Measurements from ENCODE around the gene ATG14.

The ATG14 gene

GRCh38 chr14:55351111-55351510 is 60.5 kb downstream of the ATG14 start:
- H3K4me2 ChIP-seq (ENCODE audit: low read length): no peak overlapping the region

GRCh38 chr14:55350461-55350860 is 61.2 kb downstream of the ATG14 start:
- Histone ChIP-seq H3K9ac (no peak overlapping the region), H3K9me3 (ENCODE audit: control insufficient read depth, low read length) (no peaks in the 10 kb centered on the region), H3K79me2 (no peaks in the 10 kb centered on the region), H3K4me3 (ENCODE audit: low read depth, low read length) (no peak overlapping the region), H3K4me1 (peaks cover 6% of the 10 kb centered on the region), H3K4me2 (ENCODE audit: low read length) (no peak overlapping the region), H3K27me3 (ENCODE audit: control insufficient read depth, insufficient read depth, low read length) (no peaks in the 10 kb centered on the region), H2AFZ (no peak overlapping the region), H3K27ac (no peak overlapping the region), H3K36me3 (ENCODE audit: control insufficient read depth, insufficient read depth, low read length) (no peaks in the 10 kb centered on the region)
- TF ChIP-seq CTCF (IDR thresholded peaks at IDR 0.05): no peak

More at GRCh38 chr14:55351111-55351510, 60.5 kb downstream of the ATG14 start:
- no peak overlapping the region for H3K9ac ChIP-seq
- no peaks in the 10 kb centered on the region for H3K36me3 ChIP-seq (ENCODE audit: control insufficient read depth, insufficient read depth, low read length)
- no peaks in the 10 kb centered on the region for H3K9me3 ChIP-seq (ENCODE audit: control insufficient read depth, low read length)
- no peak overlapping the region for H3K4me3 ChIP-seq (ENCODE audit: low read depth, low read length)
- no peaks in the 10 kb centered on the region for H3K27me3 ChIP-seq (ENCODE audit: control insufficient read depth, insufficient read depth, low read length)
- no peak for TF ChIP-seq CTCF (IDR thresholded peaks at IDR 0.05)
- H3K27ac ChIP-seq: no peak overlapping the region
- peaks cover 6% of the 10 kb centered on the region for H3K4me1 ChIP-seq
- no peak overlapping the region for H2AFZ ChIP-seq
- no peaks in the 10 kb centered on the region for H3K79me2 ChIP-seq

GRCh38 chr14:55349565-55349964 is 62.1 kb downstream of the ATG14 start:
- Histone ChIP-seq H3K4me3 (ENCODE audit: low read depth, low read length) (no peak overlapping the region), H3K27ac (no peak overlapping the region), H3K9ac (no peak overlapping the region), H2AFZ (no peak overlapping the region), H3K27me3 (ENCODE audit: control insufficient read depth, insufficient read depth, low read length) (no peaks in the 10 kb centered on the region), H3K4me2 (ENCODE audit: low read length) (no peak overlapping the region), H3K79me2 (peaks cover 6% of the 10 kb centered on the region), H3K36me3 (ENCODE audit: control insufficient read depth, insufficient read depth, low read length) (no peaks in the 10 kb centered on the region), H3K9me3 (ENCODE audit: control insufficient read depth, low read length) (no peaks in the 10 kb centered on the region), H3K4me1 (peaks cover 6% of the 10 kb centered on the region)
- TF ChIP-seq CTCF (IDR thresholded peaks at IDR 0.05): no peak

- H3K4me1 ChIP-seq: peaks cover 6% of the 10 kb centered on the region
- no peaks in the 10 kb centered on the region for H3K36me3 ChIP-seq (ENCODE audit: control insufficient read depth, insufficient read depth, low read length)
- no peaks in the 10 kb centered on the region for H3K9me3 ChIP-seq (ENCODE audit: control insufficient read depth, low read length)
- no peak overlapping the region for H3K27ac ChIP-seq
- no peak overlapping the region for H3K9ac ChIP-seq
- H3K27me3 ChIP-seq (ENCODE audit: control insufficient read depth, insufficient read depth, low read length): no peaks in the 10 kb centered on the region
- H3K79me2 ChIP-seq: peaks cover 6% of the 10 kb centered on the region
- no peak overlapping the region for H3K4me2 ChIP-seq (ENCODE audit: low read length)
- H2AFZ ChIP-seq: no peak overlapping the region
- no peak overlapping the region for H3K4me3 ChIP-seq (ENCODE audit: low read depth, low read length)
- no peak for TF ChIP-seq CTCF (IDR thresholded peaks at IDR 0.05)
These were observed 62.7 kb downstream of the ATG14 start for GRCh38 chr14:55348766-55349453.

GRCh38 chr14:55347748-55348147 is 63.9 kb downstream of the ATG14 start:
- no peak for TF ChIP-seq CTCF (IDR thresholded peaks at IDR 0.05)
- no peaks in the 10 kb centered on the region for H3K9me3 ChIP-seq (ENCODE audit: control insufficient read depth, low read length)
- H3K36me3 ChIP-seq (ENCODE audit: control insufficient read depth, insufficient read depth, low read length): no peaks in the 10 kb centered on the region
- H3K4me2 ChIP-seq (ENCODE audit: low read length): no peak overlapping the region
- no peak overlapping the region for H3K4me3 ChIP-seq (ENCODE audit: low read depth, low read length)
- H3K4me1 ChIP-seq: peaks cover 11% of the 10 kb centered on the region
- no peaks in the 10 kb centered on the region for H3K27me3 ChIP-seq (ENCODE audit: control insufficient read depth, insufficient read depth, low read length)
- no peak overlapping the region for H3K9ac ChIP-seq
- no peak overlapping the region for H3K27ac ChIP-seq
- peaks cover 6% of the 10 kb centered on the region for H3K79me2 ChIP-seq
- H2AFZ ChIP-seq: no peak overlapping the region
